Retinal pigment epithelial cell (primary cell): ENCODE measurements around the gene PTPN14.
"Not testable (repeated sequence)": the region's sequence is repeated elsewhere in the genome, so short reads cannot be mapped to it uniquely, and the experiment has no call there.

Source experiments
- DNase-seq: peaks from one replicate; pipeline ENCODE4 v3.0.0-alpha.2; 2010; ENCODE audit warnings: low read depth
- H3K4me3 ChIP-seq: 2 replicates; pipeline ENCODE4 v1.5.1; 2011; ENCODE audit warnings: mild to moderate bottlenecking, low read length, control low read depth, moderate library complexity
- TF ChIP-seq, protein P1 (sequence below): conservative IDR thresholded peaks from 2 replicates; pipeline ENCODE4 v1.5.1; 2011; ENCODE audit warnings: low read depth, low read length, control low read depth, inconsistent platforms

PTPN14 gene

DNA sequence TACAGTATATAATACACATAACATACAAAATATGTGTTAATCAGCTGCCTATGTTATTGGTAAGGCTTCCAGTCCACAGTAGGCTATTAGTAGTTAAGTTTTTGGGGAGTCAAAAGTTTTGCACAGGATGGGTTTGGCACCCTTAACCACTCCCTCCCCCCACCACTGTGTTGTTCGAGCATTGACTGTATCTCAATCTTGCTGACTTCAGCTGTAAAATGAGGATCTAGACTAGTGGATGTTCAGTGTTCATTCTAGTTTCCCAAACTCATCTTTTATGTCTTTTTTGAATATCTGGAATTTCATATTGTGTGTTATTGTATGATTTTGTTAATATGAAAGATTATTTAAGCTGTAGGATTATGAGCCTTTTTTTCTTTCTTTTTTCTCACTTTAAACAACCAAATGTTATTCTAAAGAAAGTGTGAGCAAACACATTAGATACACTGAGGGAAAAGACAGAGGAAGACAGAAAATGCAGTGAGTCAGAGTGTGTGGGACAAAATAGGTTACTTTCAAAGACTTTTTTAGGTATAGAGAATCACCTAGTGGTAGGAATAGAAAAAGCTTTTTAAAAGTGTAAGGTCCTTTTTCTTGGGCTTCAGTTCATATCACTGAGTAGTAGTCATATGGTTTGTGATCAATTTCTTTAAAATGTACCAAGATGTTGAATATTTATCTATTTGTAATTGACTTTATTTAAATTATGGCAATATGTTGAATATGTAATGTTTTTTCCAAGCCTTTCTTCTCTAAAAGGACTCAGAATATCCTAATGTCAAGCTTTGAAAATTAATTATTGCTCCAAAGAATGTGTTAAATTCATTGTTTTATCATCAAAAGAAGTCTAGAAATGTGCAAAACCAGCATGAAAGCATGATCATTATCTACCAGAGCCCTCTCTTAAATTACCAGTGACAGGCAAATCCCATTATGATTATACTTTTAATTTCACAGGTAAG is 33.7 kb upstream of the PTPN14 start:
- no peak overlapping the region for H3K4me3 ChIP-seq
- TF ChIP-seq, protein P1, sequence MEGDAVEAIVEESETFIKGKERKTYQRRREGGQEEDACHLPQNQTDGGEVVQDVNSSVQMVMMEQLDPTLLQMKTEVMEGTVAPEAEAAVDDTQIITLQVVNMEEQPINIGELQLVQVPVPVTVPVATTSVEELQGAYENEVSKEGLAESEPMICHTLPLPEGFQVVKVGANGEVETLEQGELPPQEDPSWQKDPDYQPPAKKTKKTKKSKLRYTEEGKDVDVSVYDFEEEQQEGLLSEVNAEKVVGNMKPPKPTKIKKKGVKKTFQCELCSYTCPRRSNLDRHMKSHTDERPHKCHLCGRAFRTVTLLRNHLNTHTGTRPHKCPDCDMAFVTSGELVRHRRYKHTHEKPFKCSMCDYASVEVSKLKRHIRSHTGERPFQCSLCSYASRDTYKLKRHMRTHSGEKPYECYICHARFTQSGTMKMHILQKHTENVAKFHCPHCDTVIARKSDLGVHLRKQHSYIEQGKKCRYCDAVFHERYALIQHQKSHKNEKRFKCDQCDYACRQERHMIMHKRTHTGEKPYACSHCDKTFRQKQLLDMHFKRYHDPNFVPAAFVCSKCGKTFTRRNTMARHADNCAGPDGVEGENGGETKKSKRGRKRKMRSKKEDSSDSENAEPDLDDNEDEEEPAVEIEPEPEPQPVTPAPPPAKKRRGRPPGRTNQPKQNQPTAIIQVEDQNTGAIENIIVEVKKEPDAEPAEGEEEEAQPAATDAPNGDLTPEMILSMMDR, result peak; percentile 73
- no peak for DNase-seq

- TF ChIP-seq, protein P1, result no peak
- no peak for DNase-seq
- no peak overlapping the region for H3K4me3 ChIP-seq
Observed at GRCh38 chr1:214583824-214584554, 32.6 kb upstream of the PTPN14 start.

DNA sequence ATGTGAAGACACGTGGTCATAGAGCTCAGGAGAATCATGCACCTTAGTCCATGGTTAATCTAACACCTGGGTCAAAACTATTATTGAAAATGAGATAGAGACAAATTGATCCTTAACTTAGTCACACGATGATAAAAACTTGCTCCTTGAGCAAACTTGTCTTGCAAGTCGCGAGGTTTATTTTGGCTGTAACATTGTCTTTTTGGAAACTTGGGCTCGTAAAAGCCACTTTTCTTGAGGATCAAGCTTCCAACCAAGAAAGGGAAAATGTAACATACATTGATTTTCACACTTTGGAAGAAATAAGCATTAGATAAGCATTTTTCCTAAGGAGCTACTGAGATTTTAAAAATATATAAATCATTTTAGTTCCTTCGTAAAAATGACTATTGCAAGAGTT is 31.7 kb upstream of the PTPN14 start:
- no peak overlapping the region for H3K4me3 ChIP-seq
- no peak for DNase-seq
- TF ChIP-seq, protein P1, result no peak

DNA sequence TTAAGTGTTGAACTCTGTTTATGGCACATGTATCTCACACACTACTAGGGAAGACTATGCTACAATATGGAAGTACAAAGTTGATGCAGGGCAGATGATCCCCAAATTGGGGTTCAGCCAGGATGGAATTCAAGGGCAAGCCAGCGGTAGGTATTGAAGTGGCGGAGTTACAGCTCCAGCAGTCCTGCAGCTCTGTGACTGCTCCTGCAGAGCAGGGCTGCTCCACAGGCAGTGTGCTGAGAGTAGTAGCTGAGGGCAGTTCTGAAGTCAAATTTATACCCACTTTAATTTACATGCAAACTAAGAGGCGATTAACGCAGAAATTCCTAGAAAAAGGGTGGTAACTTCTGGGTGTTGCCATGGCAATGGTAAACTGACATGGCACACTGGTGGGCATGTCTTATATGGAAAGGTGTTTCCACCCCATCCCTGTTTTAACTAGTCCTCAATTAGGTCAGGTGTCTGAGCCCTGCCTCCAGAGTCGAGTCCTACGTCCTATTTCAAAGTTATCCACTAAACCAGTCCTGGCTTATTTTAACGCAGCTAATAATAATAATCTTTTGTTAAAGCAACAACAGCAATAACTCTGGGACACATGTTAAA is 31.0 kb upstream of the PTPN14 start:
- DNase-seq, result no peak
- TF ChIP-seq, protein P1, result no peak
- H3K4me3 ChIP-seq, result no peak overlapping the region

DNA sequence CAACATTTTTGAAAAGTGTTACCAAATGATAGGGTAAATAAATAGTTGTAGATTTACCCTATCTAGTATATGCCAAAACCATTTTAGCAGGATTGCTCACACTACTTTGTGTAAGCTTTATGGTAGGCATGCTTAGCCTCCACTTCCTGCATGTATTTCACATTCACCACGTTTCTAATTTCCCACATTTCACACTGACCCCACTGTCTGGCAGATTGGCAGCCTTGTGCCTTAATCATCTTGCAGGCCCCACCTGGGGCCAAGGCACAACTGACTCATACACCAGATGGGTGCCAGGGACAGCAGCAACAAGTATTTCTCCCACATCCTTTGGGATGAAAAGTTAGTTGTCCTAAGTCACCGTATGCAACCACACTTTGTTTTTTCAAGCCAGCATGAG is 30.4 kb upstream of the PTPN14 start:
- no peak for DNase-seq
- TF ChIP-seq, protein P1, result no peak
- H3K4me3 ChIP-seq, result no peak overlapping the region

DNA sequence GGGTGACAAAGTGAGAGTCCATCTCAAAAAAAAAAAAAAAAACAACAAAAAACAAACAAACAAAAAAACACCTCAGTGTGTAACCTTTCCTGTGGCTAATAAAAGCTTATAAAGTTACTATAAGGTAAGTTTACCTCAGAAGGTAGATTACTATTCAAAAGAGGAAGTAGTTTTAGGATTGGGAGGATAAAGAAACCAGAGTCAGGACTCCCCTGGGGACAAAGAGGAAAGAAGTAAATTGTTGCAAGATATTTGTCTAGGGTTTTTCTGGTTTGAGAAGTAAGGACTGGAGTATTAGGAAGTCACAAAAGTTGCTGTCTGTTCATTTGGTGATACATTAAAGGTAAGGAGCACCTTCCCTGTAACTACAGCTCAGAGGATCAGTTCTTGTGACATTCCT is 27.8 kb upstream of the PTPN14 start:
- DNase-seq, result no peak
- no peak overlapping the region for H3K4me3 ChIP-seq
- TF ChIP-seq, protein P1, result no peak

DNA sequence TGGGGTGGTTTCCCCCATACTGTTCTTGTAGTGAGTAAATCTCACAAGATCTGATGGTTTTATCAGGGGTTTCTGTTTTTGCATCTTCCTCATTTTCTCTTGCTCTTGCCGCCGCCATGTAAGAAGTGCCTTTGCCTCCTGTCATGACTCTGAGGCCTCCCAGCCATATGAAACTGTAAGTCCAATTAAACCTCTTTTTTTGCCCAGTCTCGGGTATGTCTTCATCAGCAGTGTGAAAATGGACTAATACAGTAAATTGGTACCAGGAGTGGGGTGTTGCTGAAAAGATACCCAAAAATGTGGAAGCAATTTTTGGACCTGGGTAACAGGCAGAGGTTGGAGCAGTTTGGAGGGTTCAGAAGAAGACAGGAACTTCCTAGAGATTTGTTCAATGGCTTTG is 24.7 kb upstream of the PTPN14 start:
- not testable (repeated sequence) for DNase-seq

More for the DNA sequence above, 24.7 kb upstream of the PTPN14 start:
- H3K4me3 ChIP-seq, result not testable (repeated sequence)
